ENCODE data around the gene GDNF.

DNA sequence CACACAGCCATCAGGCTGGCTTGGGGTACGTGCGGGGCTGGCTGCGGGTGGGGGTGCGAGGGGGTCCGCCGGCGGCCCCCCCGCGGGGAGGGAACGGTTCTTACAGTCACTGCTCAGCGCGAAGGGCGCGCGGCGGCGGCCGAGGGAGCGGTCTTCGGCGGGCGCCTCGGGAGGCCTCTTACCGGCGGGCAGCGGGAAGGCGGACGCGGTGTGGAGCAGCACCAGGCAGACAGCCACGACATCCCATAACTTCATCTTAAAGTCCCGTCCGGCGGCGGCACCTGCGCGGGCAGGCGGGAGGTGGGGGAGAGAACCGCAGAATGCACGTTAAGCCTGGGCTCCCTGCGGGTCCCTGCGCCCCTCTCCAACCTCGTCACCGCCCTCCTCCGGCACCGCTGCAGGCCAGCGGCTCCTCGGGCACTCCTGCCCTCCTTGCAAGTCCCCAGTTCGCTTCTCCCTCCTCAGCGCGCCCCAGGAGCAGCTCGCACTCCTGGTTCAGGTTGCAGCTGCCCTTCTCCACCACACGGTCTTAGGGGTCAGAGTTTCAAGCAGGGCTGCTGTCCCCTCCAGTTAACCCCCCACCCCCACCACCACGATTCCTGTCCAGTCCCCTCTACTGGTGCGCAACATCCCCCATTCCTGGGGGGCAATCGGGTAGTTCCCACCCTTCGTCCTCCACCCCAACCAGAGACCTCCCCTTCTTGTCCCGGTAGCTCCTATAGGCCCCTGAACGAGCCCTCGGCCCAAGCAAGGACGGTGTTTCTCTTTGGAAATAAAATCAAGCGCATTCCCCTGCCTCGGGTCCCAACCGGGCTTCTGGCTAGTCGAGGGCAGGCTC is 5.1 kb downstream of the GDNF start:
- TF ChIP-seq, protein P1, sequence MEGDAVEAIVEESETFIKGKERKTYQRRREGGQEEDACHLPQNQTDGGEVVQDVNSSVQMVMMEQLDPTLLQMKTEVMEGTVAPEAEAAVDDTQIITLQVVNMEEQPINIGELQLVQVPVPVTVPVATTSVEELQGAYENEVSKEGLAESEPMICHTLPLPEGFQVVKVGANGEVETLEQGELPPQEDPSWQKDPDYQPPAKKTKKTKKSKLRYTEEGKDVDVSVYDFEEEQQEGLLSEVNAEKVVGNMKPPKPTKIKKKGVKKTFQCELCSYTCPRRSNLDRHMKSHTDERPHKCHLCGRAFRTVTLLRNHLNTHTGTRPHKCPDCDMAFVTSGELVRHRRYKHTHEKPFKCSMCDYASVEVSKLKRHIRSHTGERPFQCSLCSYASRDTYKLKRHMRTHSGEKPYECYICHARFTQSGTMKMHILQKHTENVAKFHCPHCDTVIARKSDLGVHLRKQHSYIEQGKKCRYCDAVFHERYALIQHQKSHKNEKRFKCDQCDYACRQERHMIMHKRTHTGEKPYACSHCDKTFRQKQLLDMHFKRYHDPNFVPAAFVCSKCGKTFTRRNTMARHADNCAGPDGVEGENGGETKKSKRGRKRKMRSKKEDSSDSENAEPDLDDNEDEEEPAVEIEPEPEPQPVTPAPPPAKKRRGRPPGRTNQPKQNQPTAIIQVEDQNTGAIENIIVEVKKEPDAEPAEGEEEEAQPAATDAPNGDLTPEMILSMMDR (conservative IDR thresholded peaks at IDR 0.05 in 1 of 2, IDR thresholded peaks at IDR 0.05 in 1 of 2; ENCODE audit: low read depth in 1 of 2, low read length in 2 of 2), result no peak
- TF ChIP-seq EZH2 (IDR thresholded peaks at IDR 0.05; ENCODE audit: low read length, missing control alignments), result peak; percentile 56

Data from fibroblast of lung (primary cell).